Fibroblast of skin of left quadriceps (primary cell): Measurements from ENCODE around the gene SCN7A.
"Not testable (repeated sequence)": the region's sequence is repeated elsewhere in the genome, so short reads cannot be mapped to it uniquely, and the experiment has no call there.

Experiments
- DNase-seq, 2 experiments: peaks; one replicate each; pipeline ENCODE4 v3.0.0-alpha.2; 2013; ENCODE audit warnings: low read depth in 2 of 2

Gene SCN7A

GRCh38 chr2:166454006-166454595 lies 39.9 kb downstream of the SCN7A start:
- DNase-seq = no peak

GRCh38 chr2:166451468-166451867 lies 42.6 kb downstream of the SCN7A start:
- DNase-seq = no peak

- DNase-seq = no peak
Observed at GRCh38 chr2:166449439-166449838, 44.6 kb downstream of the SCN7A start.

GRCh38 chr2:166448106-166448505 lies 45.9 kb downstream of the SCN7A start:
- no peak for DNase-seq

- no peak for DNase-seq
Observed at GRCh38 chr2:166444306-166444705, 49.7 kb downstream of the SCN7A start.

GRCh38 chr2:166440313-166440712 lies 53.7 kb downstream of the SCN7A start:
- DNase-seq = no peak

- no peak for DNase-seq
Observed at GRCh38 chr2:166439078-166439477, 55.0 kb downstream of the SCN7A start.

- no peak for DNase-seq
Observed at GRCh38 chr2:166436976-166437375, 57.1 kb downstream of the SCN7A start.

GRCh38 chr2:166436189-166436588 lies 57.9 kb downstream of the SCN7A start:
- no peak for DNase-seq

- DNase-seq = no peak
Observed at GRCh38 chr2:166434491-166434890, 59.6 kb downstream of the SCN7A start.

- DNase-seq = no peak
Observed at GRCh38 chr2:166433457-166433856, 60.6 kb downstream of the SCN7A start.

GRCh38 chr2:166432331-166432730 lies 61.7 kb downstream of the SCN7A start:
- DNase-seq = no peak

- DNase-seq = no peak
Observed at GRCh38 chr2:166424841-166425240, 69.2 kb downstream of the SCN7A start.

GRCh38 chr2:166419616-166419934 lies 74.5 kb downstream of the SCN7A start:
- peak; percentile 20 to 24 for DNase-seq

- no peak for DNase-seq
Observed at GRCh38 chr2:166418853-166419615, 75.0 kb downstream of the SCN7A start.

GRCh38 chr2:166417669-166418068 lies 76.4 kb downstream of the SCN7A start:
- peak; percentile 10 to 24 for DNase-seq

- DNase-seq = no peak
Observed at GRCh38 chr2:166413255-166413654, 80.8 kb downstream of the SCN7A start.

- DNase-seq = peak; percentile 32 to 42
Observed at GRCh38 chr2:166411473-166412230, 82.4 kb downstream of the SCN7A start.

- DNase-seq = peak; percentile 78 to 80
Observed at GRCh38 chr2:166410828-166411472, 83.1 kb downstream of the SCN7A start.

- not testable (repeated sequence) for DNase-seq
Observed at GRCh38 chr2:166407746-166408145, 86.3 kb downstream of the SCN7A start.

- DNase-seq = no peak
Observed at GRCh38 chr2:166406374-166406773, 87.7 kb downstream of the SCN7A start.

GRCh38 chr2:166405569-166405926 lies 88.5 kb downstream of the SCN7A start:
- no peak for DNase-seq
